HG02588 (cell line): Measurements from ENCODE around the gene GPSM1.

ENCODE experiments used
- ATAC-seq: cut with Tn5 transposase; IDR thresholded peaks from one replicate; pipeline ENCODE4 v1.9.1; 2021; ENCODE audit warnings: mild to moderate bottlenecking, moderate library complexity; ENCODE audit not compliant: unreplicated experiment

GPSM1 gene

GRCh38 chr9:136303825-136304416, 23.4 kb upstream of the GPSM1 start, which contains the start of gene CCDC187:
CCDC187 (minus strand) TSS chr9:136304094; CDS start chr9:136303830, 264 bp downstream.
- ATAC-seq: no peak

GRCh38 chr9:136304456-136304855, 22.9 kb upstream of the GPSM1 start:
- no peak for ATAC-seq

DNA sequence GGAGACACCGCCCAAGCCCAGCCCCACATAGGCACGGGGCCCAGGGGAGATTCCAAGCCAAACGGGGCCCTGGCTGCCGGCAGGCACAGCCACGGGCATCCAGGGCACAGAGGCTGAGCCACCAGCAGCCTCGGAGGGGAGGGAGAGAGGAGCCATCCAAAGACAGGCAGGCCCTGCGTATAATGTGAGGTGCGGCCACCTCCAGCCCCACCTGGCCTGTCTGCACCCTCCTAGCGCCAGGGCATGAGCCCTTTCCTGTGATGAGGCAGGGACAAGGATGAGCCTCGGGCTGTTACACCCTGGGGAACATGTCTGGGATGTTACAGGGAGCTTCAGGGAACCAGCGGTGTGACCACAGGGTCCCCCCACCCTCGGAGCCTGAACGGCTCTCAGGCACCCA, 22.4 kb upstream of the GPSM1 start:
- no peak for ATAC-seq

DNA sequence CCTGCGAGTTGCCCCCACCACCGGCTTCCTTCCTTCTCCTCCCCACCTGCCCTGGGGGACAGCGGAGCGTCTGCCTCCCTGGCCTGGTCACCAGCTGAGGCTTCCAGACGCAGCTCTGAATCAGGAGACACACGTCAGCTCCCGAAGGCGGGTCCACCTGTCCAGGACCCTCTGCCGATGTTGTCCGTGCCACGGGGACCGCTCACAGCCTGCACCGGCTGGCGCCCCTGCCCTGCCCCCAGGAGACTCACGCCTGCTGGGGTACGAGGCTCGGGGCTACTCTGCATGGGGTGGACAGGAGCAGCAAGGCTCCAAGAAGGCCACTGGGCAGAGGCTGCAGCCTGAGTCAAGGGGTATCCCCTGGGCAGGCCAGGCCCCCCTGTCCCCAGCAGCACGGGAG, 21.5 kb upstream of the GPSM1 start:
- no peak for ATAC-seq

DNA sequence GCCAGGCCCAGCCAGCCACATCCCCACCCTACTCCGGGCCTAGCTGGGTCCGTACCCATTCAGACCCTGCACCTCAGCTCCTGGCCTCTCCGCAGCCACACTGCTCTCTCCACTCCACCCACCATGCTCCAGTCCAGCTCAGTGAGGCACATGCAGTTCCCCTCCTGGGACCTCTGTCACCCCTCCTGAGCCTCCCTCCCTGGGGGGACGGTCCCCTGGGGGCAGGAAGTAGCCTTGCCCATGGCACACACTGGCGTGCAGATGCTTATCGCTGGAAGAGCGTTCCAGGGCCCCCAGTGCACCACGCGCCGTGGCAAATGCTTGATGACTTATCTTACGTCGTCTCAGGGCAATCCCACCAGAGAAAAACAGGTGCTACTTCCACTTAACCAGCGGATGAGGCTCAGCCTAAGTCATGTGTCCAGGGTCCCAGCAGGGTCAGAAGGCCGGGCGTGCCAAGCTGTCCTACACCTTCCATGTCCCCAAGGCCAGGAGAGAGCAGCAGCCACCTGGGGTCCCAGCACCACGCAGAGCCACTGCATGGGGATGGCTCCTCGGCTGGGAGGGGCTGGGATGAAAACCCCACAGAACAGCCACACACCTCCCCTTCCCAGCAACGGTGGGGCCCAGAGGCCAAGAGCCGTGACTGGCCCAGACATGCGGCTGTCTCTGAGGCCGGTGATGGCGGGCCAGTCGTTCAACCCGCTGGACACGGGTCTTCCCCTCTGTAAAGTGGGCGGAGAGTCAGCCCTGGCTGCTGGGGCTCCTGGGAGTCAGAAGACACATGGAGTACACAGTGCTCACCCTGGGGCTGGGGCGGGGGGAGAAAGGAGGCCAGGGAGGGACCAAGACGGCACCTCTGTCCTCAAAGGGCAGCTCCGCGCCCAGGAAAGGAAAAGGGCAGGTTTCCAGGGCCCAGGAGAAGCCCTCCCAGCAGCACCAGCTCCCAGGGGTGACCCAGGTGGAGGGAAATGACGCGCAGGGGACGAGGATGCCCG, 20.8 kb upstream of the GPSM1 start:
- ATAC-seq: no peak

DNA sequence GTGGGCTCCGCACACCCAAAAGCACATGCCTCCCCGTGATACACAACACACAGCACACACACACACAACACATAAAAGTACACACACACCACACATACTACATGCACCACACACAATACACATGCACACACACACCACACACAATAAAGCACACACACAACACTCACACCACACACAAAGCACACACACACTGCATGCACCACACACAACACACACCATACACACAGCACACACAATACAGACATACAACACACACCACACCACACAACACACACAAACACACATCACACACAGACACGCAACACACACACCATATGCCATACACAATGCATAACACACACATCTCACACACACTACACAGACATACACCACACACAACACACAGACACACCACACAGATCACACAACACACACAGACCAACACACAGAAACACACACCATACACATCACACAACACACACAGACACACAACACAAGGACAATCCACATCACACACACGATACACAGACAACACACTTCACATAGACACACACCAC, 20.1 kb upstream of the GPSM1 start:
- ATAC-seq: no peak

- ATAC-seq: no peak
Measured at GRCh38 chr9:136308006-136308701, 19.2 kb upstream of the GPSM1 start.

- ATAC-seq: no peak
Measured at GRCh38 chr9:136308702-136309053, 18.7 kb upstream of the GPSM1 start.

DNA sequence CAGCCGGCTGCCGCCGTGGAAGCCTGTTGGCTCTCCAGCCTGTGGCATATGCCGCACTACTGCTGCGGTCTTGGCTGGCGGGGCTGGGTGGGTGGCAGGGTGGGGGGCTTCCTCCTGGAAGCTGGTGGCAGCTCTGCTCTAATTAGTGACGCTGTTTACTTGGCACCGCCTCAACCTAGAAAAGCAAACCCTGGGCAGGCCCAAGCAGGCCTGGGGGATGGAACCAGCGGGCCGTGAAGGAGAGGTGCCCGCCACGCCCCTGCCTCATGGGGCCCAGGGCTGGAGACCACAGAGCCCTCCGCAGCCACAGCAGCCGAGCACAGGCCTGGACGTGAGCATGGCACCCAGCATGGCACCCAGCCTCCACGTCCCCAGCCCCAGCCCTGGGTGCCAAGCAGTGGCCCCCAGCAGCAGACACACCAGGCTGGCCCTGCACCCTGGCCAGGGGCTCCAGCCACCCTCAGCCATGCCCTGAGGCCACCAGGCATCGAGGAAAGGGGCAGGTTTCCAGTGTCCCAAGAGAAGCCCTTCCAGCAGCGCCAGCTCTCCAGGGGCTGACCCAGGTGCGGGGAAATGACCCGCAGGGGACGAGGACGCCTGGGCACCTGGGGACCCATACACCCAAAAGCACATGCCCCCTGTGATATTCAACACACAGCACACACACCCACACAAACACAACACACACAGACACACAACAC, 18.1 kb upstream of the GPSM1 start:
- no peak for ATAC-seq

DNA sequence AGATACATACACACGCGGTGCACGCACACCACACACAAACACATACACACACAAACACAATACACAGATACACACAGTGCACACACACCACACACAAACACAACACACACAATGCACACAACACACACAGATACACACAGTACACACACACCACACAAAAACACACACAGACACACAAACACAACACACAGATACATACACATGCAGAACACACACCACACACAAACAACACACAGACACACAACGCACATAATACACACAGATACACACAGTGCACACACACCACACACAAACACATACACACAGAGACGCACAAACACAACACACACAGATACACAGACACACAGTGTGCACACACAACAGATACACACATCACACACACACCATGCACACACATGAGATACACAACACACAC, 17.5 kb upstream of the GPSM1 start:
- ATAC-seq: no peak

- no peak for ATAC-seq
Measured at GRCh38 chr9:136310273-136311030, 16.9 kb upstream of the GPSM1 start.

GRCh38 chr9:136311051-136312008, 16.0 kb upstream of the GPSM1 start:
- no peak for ATAC-seq

DNA sequence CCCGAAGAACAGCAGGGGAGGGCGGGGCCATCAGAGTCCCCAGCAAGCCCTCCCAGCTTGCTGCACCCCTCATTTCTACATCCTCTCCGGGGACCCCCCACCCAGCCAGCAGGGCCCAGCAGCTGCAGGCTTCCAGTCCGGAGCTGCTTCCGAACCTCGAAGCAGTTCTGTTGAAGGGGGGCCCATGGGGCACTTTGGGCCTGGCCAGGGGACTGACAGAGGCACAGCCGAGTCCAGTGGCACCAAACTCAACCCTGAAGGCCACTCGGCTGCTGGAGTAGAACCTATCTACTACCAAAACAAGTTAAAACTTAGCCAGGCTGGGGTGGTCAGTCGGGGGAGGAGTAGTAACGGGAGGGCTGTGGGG, 15.3 kb upstream of the GPSM1 start:
- no peak for ATAC-seq

- ATAC-seq: no peak
Measured at GRCh38 chr9:136312436-136312835, 14.9 kb upstream of the GPSM1 start.

DNA sequence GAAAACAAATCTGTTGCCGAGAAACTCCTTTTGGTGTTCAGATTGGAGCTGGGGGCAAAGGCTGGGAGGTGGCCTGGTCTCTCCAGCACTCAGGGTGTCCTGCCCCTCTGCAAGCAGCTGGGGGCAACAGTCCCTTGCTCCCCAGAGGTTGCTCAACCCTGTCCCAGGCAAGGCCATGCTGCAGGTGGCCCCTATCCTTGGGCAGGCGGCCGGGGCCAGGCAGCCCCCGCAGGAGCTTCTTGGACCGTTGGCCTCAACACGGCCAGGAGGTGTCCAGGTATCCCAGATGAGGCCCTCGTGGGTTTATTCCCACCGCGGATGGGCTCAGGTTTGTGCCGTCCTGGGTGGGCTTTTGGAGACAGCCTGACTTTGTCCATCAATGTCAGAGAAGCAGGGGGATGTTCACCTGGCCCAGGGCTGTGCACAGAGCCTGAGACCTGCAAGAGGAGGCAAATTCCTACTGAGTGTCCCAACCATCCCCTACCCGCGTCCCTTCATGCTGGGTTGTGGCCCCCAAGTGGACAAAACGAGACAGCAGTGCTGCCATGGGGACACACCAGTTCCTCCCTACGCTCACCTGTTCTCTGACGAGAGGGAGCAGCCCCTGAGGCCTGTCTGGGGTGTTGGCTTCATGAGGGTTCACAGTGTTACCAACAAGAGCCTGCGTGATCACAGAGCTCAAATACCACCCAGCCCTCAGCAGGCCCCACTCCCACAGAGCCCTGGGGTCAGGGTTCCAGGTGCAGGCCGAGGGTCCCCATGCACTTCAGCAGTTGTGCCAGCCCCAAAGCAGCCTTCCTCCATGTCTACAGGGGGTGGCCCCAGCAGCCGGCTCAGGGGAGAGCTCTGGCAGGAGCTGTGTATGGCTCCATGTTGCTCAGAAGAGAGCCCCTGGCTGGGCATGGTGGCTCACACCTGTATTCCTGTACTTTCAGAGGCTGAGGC, 14.0 kb upstream of the GPSM1 start:
- ATAC-seq: no peak

DNA sequence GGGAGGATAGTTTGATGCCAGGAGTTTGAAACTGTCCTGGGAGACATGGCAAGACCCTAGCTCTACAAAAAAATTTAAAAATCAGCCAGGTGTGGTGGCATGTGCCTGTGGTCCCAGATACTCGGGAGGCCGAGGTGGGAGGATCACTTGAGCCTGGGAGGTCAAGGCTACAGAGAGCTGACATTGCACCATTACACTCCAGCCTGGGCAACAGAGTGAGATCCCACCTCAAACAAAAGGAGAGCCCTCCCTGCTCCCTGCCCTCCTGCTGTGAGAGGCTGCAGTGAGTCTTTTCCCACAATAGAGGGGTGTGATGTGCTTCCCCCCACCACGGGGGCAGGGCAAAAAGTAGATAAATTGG, 13.3 kb upstream of the GPSM1 start:
- no peak for ATAC-seq

- ATAC-seq: no peak
Measured at GRCh38 chr9:136314944-136315343, 12.4 kb upstream of the GPSM1 start.

DNA sequence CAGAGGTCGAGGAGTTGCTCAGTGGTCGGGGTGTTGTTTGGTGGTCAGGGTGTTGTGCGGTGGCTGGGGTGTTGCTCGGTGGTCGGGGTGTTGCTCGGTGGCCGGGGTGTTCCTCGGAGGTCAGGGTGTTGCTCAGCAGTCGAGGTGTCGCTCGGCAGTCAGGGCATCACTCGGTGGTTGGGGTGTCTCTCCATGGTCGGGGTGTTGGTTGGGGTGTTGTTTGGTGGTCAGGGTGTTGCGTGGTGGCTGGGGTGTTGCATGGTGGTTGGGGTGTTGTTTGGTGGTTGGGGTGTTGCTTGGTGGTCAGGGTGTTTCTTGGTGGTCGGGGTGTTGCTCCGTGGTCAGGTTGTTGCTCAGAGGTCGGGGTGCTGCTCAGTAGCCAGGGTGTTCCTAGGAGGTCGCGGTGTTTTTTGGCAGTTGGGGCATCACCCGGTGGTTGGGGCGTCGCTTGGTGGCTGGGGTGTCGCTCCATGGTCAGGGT, 11.0 kb upstream of the GPSM1 start:
- ATAC-seq: no peak
